Gastrocnemius medialis (tissue), 4 donors: ENCODE measurements around the gene ZFHX2.

Source experiments
- CTCF ChIP-seq, 5 experiments: fragments of 450-650 bp in 3 of 5; fragments of 200-600 bp in 2 of 5; sonication (generic) in 2 of 5; IDR thresholded peaks in 4 of 5; conservative IDR thresholded peaks in 1 of 5; 1 replicate in 4 of 5; 2 replicates in 1 of 5; pipeline ENCODE4 v1.5.1; 2016 to 2019; ENCODE audit warnings: antibody characterized with exemption in 5 of 5, mild to moderate bottlenecking in 3 of 5, moderate library complexity in 3 of 5
- POLR2A ChIP-seq, 2 donors: fragments of 450-650 bp; IDR thresholded peaks; one replicate each; pipeline ENCODE4 v1.6.1; 2017; ENCODE audit warnings: antibody characterized with exemption in 2 of 2, mild to moderate bottlenecking in 2 of 2, moderate library complexity in 2 of 2

GRCh38 chr14:23537351-23538049 lies 14.1 kb downstream of the ZFHX2 start:
- TF ChIP-seq CTCF (IDR thresholded peaks at IDR 0.05 in 4 of 5, conservative IDR thresholded peaks at IDR 0.05 in 1 of 5), result no peak
- no peak for TF ChIP-seq POLR2A (IDR thresholded peaks at IDR 0.05)
